Measurements from ENCODE around the gene ARR3. TPM values are rescaled to one million over a fixed set of nuclear protein-coding genes. Genes with fewer than 3 reads are reported as not detected.

The ARR3 gene
- total RNA-seq, 3 donors from 2014 or later (not counting 1 experiment from before 2014, with no cell fraction given), result not detected

DNA sequence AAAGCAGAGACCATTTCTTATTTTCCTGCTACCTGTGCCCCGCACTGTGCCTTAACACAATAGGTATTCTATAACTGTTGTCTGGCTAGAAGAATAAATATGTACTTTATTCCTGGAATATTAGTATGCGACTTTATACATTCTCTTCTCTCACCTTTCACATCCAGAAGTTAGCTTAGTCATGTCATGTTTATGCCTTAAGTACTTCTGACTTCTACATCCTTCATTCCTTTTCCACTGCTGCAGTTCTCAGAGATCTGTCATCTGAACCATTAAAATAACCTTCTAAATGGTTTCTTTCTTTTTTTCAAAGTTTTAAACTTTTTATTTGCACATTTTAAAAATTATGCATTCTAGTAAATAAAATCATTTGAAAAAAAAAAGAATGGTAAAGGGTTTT, 56.2 kb downstream of the ARR3 start:
- DNase-seq (no peak), ATAC-seq (no peak)
- Histone ChIP-seq H3K27ac (ENCODE audit: low read length) (no peak overlapping the region), H3K9me3 (ENCODE audit: control insufficient read depth, insufficient read depth, low read length) (no peaks in the 10 kb centered on the region), H3K4me1 (ENCODE audit: control insufficient read depth, insufficient read depth, low read length) (no peaks in the 10 kb centered on the region), H3K27me3 (ENCODE audit: control insufficient read depth, insufficient read depth, low read length) (no peaks in the 10 kb centered on the region), H3K36me3 (ENCODE audit: control insufficient read depth, insufficient read depth, low read length) (no peaks in the 10 kb centered on the region), H3K4me3 (ENCODE audit: low read length) (no peak overlapping the region)
- Mint-ChIP-seq H3K4me1 (no peaks in the 10 kb centered on the region), H3K27ac (no peak overlapping the region), H3K27me3 (ENCODE audit: low read depth in 2 of 2) (peaks cover 0 to 13% of the 10 kb centered on the region in 2 donors), H3K4me3 (no peak overlapping the region), H3K36me3 (no peaks in the 10 kb centered on the region), H3K9me3 (no peaks in the 10 kb centered on the region)
- TF ChIP-seq, protein P1, sequence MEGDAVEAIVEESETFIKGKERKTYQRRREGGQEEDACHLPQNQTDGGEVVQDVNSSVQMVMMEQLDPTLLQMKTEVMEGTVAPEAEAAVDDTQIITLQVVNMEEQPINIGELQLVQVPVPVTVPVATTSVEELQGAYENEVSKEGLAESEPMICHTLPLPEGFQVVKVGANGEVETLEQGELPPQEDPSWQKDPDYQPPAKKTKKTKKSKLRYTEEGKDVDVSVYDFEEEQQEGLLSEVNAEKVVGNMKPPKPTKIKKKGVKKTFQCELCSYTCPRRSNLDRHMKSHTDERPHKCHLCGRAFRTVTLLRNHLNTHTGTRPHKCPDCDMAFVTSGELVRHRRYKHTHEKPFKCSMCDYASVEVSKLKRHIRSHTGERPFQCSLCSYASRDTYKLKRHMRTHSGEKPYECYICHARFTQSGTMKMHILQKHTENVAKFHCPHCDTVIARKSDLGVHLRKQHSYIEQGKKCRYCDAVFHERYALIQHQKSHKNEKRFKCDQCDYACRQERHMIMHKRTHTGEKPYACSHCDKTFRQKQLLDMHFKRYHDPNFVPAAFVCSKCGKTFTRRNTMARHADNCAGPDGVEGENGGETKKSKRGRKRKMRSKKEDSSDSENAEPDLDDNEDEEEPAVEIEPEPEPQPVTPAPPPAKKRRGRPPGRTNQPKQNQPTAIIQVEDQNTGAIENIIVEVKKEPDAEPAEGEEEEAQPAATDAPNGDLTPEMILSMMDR (IDR thresholded peaks at IDR 0.05), result no peak
- no CpG with 5 or more reads among the region's 2 CpGs for WGBS (ENCODE audit: insufficient coverage)
- intact Hi-C loops (cut with micrococcal nuclease), result no loop called here

DNA sequence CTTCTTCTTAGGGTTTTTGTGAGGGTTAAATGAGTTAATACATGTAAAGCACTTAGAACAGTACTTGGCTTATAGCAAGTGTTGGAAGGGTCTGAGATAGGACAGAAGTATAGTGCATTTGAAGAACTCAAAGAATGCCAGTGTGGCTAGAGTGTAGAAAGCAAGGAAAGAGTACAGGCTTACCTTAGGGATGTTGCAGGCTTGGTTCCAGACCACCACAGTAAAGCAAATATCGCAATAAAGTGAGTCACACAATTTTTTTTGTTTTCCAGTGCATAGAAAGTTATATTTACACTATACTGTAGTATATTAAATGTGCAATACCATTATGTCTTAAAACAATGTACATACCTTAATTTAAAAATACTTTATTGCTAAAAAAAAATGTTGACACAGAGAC, 63.0 kb downstream of the ARR3 start:
- H3K27ac ChIP-seq (ENCODE audit: low read length), result no peak overlapping the region
- H3K4me1 ChIP-seq (ENCODE audit: control insufficient read depth, insufficient read depth, low read length), result no peaks in the 10 kb centered on the region
- no peaks in the 10 kb centered on the region for H3K27me3 ChIP-seq (ENCODE audit: control insufficient read depth, insufficient read depth, low read length)
- Mint-ChIP-seq H3K36me3 (no peaks in the 10 kb centered on the region), H3K9me3 (no peaks in the 10 kb centered on the region), H3K27me3 (ENCODE audit: low read depth in 2 of 2) (peaks cover 0 to 10% of the 10 kb centered on the region in 2 donors), H3K4me3 (no peak overlapping the region), H3K27ac (no peak overlapping the region), H3K4me1 (no peaks in the 10 kb centered on the region)
- no peak overlapping the region for H3K4me3 ChIP-seq (ENCODE audit: low read length)
- ATAC-seq (no peak), DNase-seq (no peak)
- no peaks in the 10 kb centered on the region for H3K36me3 ChIP-seq (ENCODE audit: control insufficient read depth, insufficient read depth, low read length)
- intact Hi-C loops (cut with micrococcal nuclease), result no loop called here
- WGBS (ENCODE audit: insufficient coverage), result no CpG with 5 or more reads among the region's 1 CpG
- TF ChIP-seq, protein P1 (IDR thresholded peaks at IDR 0.05), result no peak
- no peaks in the 10 kb centered on the region for H3K9me3 ChIP-seq (ENCODE audit: control insufficient read depth, insufficient read depth, low read length)

Other genes starting within 250 kb of the ARR3 start
- gene AWAT2, start 218.4 kb upstream of the ARR3 start, total RNA-seq, result not detected
- not detected for gene OTUD6A, start 205.9 kb upstream of the ARR3 start, total RNA-seq
- gene IGBP1, start 134.9 kb upstream of the ARR3 start, total RNA-seq, result 10 to 100 TPM; 39.4 to 40.7 (median 40.1) TPM
- not detected for gene DGAT2L6, start 90.9 kb upstream of the ARR3 start, total RNA-seq
- gene AWAT1, start 33.7 kb upstream of the ARR3 start, total RNA-seq, result not detected
- gene P2RY4, start 8.1 kb upstream of the ARR3 start, total RNA-seq, result under 1 TPM; 0.53 to 0.64 (median 0.61) TPM
- not detected for gene RAB41, start 13.8 kb downstream of the ARR3 start, total RNA-seq
- gene PDZD11, start 21.6 kb downstream of the ARR3 start, total RNA-seq, result 10 to 100 TPM; 16.7 to 22.3 (median 17.0) TPM
- gene KIF4A, start 21.8 kb downstream of the ARR3 start, total RNA-seq, result 1 to 10 TPM in 1 of 3 donors, under 1 TPM in 2; 0.53 to 1.3 (median 0.79) TPM
- gene GDPD2, start 155.0 kb downstream of the ARR3 start, total RNA-seq, result not detected
- 10 to 100 TPM; 13.6 to 17.6 (median 15.9) TPM for gene DLG3, start 176.5 kb downstream of the ARR3 start, total RNA-seq